Activated T-helper 17 cell treated with anti-CD3 and anti-CD28 coated beads, Interleukin-2, amount 50 U/mL, for 72 hours (primary cell): ENCODE measurements around the gene DIP2B. TPM values are rescaled to one million over a fixed set of nuclear protein-coding genes. Genes with fewer than 3 reads are reported as not detected.

Source experiments
- total RNA-seq, 2 donors: library from RNA; stranded (reverse); gene quantifications; one replicate each; pipeline ENCODE4 v1.2.3, GENCODE V29; 2022

Gene DIP2B
- total RNA-seq, 2 donors from 2014 or later, result 18.6 to 20.1 TPM

Other genes with a start within 250 kb of the DIP2B start
- 10 to 100 TPM; 61.8 to 65.7 TPM for gene LIMA1, start 221.5 kb upstream of the DIP2B start, total RNA-seq
- gene FAM186A, start 108.4 kb upstream of the DIP2B start, total RNA-seq, result not detected
- 10 to 100 TPM; 35.2 to 80.7 TPM for gene LARP4, start 104.1 kb upstream of the DIP2B start, total RNA-seq